NCI-H526 treated with DMSO at 0.1 percent for 48 hours (cell line): Measurements from ENCODE around the gene SRCIN1.

ENCODE experiments used
- DNase-seq: peaks from one replicate; lab custom pipeline; 2025; lab: John Stamatoyannopoulos, UW

The SRCIN1 gene

DNA sequence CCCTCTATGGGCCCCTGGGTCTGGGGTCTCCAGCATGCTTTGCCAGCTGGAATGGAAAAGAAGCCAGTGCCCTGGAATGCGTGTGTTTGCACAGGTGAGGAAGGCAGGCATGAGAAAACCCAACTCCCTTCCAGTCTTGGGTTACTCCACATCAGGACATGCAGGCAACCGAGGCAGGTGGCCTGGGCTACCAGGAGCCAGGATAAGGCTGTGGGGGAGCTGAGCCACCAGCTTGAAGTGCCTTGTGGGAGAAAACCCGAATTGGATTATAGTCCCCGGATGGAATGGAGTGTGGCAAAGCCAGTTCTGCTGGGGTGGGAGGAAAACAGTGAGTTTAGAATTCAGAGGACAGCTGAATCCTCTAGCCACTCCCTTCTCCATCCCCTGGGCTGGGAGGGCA, 7.2 kb downstream of the SRCIN1 start:
- peak; percentile 96 for DNase-seq

DNA sequence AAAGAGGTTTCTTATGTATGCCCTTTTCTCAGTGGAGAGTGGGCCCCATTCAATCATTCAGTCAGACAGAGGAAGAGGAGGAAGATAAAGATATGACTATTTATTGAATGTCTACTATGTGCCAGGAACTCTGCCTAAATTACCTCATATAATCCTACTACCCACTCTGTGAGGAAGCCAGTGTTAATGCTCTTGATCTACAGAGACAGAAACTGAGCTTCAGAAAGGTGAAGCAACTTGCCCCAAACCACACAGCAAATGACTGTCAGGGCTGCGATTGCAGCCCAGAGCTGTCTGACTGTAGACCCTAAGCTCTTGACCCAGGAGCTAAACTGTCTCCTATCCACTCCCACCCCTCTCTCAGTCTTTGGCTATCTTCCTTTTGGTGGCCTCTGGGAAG, 8.4 kb downstream of the SRCIN1 start:
- no peak for DNase-seq

DNA sequence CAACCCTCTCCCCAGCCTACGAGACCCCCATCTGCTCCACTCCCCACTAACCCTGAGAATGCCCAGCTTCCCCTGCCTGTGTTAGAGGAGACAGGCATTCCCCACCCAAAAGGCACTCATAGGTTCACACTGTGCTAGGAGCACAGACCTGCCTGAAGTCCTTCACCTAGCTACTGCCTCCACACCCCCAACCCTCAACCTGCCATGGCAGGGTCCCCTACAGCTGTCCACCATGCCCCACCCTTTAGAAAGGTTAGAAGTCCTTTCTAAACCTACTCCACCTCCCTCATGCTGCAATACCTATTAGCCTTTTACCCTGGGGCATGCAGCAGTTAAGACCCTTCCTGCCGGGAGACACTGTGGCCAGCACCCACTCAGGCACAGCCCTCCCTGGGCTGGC, 9.1 kb downstream of the SRCIN1 start:
- no peak for DNase-seq

DNA sequence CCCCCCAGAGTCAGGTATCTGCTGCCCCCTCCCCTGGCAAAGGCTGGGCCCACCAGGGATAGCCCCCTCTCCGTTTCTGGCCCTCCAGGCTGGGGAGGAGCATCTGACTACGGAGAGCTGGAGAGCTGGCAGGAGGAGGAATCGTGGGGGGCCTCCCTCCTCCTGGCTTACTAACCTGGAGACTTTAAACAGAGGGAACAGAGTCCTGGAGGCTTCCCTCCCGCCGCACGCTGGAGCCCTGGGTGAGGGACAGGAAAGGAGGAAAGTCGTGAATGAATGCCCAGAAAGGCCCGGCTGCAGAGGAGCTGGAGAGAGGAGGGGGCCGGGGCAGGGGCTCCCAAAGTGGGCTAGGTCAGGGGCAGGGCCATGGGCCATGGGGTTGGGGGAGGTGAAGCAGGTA, 9.9 kb downstream of the SRCIN1 start:
- no peak for DNase-seq

DNA sequence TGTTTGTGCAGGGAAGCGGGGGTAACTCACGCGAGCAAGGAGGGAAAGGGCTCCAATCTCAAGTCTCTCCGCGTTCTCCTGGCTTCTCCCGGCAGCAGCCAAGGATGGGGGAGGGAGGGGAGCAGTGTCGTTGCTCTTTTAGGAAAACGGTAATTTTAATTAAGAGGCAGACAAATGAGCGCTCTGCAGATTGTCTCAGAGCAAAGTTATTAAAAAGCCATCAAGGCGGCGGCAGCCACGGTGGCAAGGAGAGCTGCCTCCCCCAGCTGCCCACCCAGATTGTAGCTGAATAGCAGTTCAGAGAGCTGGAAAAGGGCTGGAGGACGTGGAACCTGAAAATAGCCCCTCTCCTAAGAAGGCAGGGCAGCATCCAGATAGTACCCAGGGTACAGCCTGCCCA, 11.6 kb downstream of the SRCIN1 start:
- no peak for DNase-seq

DNA sequence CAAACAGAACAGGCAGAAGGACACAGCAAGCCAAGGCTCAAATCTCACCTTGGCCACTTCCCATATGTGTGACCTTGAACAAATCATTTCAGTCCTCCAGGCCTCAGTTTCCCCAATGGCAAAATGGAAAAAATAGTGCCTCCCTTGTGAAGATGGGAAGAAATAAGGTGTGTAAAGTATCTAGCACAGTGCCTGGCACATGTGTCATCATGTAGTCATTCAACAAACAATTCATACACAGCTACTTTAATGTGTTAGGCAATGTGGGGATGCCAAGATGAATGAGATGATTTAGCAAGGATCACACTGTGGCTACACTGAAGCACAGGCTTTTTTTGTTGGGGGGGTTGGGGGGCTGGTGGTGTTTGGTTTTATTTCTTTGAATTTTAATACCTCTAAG, 13.3 kb downstream of the SRCIN1 start:
- no peak for DNase-seq

DNA sequence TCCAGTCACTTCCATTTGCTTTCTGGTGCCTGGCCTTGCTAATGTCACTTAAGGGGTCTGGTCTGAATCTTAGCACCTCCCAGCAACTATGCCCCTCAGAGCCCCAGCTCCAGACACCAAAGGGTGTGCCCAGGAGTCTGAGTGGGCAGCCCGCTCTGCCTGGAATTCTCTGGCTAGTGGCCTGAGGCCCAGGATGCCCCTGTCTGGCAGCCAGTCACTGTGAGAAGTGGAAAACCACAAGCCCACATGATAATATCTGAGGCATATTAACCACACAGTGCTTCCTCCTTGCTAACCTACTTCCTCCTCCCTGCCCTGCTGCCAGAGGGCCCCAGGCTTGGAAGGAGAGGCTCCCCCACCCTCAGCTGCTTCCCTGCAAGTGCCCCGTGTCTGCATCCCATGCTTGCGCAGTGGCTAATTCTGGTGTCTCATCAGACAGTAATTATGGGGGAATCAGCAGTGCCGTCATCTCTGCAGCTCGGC, 14.0 kb downstream of the SRCIN1 start:
- DNase-seq = no peak

DNA sequence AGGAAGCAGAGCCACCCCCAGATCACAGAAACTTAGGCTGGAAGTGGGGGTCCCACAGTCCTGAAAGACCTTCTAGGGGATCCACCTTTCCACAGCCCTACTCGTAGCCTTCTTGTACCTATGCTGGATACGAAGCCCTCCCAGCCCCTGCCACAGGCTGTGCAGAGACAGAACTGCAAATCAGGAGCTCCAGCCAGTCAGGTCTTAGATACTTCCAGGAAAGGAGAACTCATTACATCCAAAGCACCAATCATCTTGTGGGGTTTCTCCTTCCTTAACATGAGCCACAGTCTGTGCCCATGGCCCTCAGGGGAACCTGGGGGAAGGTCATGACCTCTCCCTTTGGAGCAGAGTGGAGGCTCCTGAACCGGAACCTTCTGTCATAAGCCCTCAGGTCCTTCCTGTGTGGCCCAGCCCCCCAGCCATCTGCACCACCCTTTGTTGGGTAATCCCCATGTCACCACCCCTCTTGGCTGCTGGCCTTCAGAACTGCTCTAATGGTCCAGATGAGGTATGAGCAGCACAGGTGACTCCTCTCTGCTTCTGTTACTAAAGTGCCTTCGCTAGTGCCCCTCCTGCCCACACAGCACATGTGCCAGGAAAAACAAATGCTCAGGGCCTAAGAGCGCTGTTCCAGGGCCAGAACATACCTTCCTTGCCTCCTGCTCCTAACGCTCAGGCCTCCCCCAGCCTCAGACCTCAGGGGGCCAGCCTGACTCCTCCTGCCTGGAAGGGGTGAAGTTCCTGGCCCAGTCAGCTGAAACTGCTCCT, 14.6 kb downstream of the SRCIN1 start:
- no peak for DNase-seq

DNA sequence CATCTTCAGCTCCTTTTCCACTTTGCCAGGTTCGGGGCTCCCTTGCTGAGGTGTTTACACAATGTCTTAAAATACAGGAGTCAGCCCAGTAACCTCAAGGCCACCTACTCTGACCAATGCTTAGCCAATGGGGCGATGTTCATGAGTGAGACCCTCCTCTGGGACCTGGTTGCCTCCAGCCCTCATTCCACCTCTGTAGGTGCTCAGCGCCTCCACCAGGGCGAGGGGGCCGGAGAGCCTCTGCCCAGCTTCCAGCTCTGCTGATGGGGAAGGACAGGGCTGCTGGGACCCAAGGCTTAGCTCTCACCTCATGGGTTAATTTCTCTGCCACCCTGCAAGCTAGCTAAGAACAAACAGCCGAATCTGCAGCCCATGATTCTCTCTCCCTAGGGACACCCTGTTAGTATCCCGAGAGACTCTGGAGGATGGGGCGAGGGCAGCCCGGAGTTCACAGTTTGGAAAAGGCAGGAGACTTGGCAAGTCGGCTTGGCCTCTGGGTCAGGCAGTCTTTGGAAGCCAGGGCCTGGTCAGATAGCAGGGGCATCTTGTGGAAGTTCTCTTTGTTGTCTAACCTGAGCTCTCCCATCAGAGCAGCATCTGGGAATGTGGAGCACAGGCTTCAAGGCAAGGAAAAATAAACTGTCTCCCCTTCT, 16.2 kb downstream of the SRCIN1 start:
- DNase-seq = no peak

DNA sequence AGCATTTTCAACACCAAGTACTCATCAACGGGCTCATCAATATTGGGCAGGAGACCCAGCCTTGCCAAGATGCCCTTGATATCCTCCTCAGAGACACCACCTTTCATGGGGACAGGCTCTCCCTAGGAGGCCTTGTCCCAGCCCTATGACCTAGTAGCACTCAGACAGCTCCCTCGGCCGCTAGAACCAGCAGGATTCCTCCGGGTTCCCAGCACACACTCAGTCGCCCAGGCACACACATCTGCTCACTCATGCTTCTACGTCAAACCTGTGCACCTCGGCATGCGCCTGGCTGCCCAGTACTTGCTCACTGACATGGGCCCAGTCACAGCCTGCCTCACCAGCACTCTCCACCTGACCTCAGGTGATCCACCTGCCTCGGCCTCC, 17.0 kb downstream of the SRCIN1 start:
- DNase-seq = no peak

DNA sequence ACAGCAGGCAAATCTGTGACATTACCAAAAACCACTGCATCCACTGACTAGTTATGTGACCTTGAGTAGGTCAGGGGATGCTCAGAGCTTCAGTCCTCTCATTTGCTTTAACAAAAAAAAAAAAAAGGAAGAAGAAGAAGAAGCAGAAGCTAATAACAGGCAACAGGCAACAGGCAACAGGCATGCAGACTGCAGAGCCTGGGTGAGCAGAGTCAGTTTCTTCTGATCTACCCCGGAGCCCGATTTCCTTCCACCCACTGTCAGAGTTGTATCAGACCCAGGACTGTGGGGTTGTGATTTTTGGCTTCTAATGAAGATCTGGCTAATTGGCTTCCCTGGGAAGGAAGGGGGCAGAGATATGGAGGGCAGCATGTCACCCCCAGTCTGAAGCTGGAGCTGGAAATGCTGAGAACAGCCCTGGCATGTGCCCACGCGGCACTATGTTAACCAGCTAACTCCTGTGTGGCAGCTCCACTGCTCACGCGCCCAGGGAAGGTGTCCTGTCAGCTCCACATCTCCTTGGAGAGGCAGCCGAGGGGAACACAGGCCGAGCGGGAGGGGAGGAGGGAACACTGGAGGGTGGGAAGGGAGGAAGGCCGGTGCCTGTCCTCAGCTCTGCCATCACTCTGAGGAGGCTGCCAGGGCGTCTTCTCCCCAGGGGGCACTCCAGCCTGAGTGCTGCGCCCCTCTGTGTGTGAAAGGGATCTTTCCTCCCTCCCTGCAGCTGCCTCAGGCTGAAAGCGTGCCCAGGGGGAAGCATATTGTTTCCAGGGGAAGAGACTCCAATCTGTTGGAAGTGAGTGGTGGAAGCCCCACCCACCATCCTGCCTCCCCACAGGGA, 17.6 kb downstream of the SRCIN1 start:
- no peak for DNase-seq

DNA sequence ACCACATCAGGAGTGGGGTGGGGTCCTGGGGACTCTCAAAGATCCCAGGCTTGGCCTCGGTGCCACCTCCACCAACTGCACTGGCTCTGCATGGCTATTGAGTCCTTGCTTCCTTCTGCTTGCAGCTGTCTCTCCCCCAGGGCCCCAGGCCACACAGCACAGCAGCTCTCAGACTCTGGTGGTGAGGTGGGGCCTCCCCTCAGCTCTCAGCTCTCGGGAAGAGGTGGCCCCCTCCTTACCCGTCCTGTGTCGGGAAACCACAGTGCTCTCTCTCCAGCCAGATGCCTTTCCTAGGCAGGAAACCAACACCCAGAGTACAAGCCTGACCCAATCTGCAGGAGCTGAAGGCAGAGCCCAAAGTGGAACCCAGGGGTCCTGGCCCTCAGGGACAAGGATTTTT, 18.5 kb downstream of the SRCIN1 start:
- no peak for DNase-seq

DNA sequence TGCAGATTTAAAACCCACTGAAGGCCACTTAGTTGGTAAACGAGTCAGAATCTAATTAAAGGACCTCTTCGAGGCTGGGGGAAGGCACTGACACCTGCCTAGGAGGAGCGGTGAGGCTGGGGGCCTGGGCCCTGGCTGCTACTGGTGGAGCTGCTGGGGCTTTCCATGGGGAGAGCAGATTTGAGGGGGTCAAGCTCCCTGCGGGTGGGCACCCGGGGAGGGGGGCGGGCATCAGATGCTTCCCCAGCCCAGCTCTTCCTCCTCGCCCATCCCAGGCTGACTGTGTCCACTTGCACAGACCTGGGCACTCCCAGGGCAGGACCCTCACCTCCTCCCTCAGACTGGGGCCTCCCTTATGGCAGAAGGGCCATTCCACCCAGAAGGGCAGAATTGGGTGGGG, 19.0 kb downstream of the SRCIN1 start:
- DNase-seq = no peak

DNA sequence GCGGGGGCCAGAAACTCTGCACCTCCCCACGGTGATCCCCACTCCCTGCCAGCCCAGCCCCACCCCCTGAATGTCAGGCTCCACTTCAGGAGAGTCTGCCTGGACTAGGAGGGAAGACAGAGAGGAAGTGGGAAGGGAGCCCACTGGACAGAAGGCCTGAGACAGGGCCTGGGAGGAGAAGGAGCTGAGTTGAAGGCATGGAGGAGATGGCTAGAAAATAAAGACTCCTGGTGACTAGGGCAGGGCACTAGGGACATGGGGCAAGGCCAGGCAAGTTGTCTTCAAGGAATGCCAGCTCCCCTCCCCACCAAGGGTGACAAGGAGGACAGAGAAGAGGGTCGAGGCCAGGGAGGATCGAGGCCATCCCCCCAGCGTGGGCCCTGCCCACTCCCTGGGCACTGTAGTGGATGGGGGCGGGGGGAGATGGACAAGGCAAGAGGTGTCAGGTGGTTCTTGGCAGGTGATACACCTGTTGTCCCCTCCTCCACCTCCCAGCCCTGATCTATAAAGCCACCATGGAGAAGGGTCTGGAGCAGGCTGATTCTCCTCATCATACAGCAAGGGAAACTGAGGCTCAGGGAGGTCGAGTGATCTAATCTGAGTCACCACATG, 19.7 kb downstream of the SRCIN1 start:
- no peak for DNase-seq

DNA sequence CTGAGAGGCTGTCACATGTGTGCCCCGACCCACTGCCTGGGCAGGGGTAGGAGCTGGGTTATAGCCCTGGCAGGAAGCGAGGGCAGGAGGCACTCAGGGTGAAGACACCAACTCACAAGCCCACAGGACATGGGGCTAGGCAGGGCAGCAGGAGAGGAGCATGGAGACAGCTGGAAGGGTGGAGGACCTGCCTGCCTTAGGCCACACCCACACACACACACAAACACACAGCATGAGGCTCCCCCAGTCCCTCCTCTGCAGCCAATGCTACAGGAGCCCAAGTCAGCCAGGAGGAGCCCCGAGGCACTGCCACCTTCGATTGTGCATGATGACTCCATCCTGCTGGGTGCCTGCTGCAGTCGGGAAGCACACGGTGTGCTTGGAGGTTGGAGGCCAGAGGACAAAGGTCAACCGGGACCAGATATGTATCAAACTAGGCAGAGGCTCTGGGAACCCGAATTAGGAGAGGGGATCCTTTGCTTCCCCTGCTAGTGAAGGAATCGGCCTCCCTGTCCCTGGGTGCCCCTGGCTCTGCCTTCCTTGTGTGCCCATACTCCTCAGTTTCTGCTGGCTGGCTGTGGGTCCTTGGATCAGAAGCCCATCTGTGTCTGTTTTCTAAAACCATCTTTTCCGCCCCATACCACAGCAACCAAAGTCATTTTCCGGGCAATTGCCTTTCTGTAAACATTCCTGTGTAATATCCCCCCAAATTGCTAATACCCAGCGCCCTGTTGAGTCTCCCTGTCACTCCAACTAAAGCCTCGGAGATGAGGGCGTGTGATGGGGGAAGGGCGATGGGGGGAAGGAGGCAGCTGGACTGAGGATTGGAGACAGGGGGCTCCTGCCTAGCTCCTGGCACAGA, 20.5 kb downstream of the SRCIN1 start:
- no peak for DNase-seq

DNA sequence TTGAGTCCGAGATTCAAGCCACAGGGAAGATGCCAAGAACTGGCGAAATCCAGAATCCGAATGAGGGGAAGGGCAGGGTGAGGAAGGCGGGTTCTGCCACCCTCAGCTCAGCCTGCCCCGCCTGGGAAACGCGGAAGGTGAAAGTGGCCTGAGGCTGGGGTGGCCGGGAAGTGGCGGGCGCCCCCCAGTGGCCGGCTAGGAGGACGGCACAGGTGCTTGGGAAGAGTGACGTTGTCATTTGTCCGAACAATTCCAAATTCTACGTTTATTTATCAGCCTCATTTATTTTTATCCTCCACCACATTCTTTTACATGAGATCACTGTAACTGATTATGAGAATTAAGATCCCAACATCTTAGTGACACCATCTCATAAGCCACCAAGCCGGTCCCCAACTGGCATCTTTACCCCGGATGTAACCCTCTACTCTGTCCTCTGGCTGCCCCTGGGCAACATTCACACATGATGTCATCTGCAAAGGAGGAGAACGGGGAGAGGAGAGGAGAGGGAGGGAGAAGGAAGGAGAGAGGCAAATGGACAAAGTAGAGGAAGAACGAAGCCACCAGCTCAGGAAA, 21.3 kb downstream of the SRCIN1 start:
- DNase-seq = no peak

DNA sequence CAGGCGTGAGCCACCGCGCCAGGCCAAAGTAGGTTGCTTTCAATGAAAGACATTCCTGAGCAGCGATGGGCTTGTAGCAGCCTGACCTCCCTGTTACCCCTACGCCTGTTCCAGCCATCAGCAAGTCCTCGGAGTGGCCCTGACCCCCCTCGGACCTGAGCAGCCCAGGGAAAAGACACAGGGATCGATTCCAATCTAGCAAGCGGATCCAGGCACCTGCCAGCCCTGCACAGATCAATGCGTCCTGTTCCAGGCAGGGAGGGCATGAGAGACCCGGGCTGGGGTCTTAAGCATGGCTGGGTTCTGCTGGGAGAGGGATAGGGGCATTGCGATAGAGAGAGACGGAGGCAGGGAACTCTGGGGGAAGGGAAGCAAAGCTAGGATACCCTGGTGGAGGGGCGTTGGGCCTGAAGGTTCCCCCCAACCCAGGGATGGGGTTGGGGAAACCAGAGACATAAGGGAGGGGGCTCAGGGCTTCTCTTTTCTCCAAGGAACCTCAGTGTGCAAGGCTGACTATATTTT, 21.9 kb downstream of the SRCIN1 start:
- DNase-seq = no peak

DNA sequence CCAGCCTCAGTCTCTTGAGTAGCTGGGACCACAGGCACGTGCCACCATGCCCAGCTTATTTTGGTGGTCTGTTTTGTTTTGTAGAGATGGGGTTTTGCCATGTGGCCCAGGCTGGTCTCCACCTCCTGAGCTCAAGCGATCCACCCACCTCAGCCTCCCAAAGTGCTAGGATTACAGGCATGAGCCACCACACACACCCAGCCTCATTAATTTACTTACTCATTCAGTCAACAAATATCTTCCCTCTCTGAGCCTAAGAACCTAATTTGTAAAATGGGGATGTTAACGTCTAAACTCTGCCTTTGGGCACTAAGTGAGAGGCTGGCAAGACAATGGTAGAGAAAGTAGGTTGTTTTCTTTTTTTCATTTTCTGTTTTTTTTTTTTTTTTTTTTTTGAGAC, 22.6 kb downstream of the SRCIN1 start:
- no peak for DNase-seq

DNA sequence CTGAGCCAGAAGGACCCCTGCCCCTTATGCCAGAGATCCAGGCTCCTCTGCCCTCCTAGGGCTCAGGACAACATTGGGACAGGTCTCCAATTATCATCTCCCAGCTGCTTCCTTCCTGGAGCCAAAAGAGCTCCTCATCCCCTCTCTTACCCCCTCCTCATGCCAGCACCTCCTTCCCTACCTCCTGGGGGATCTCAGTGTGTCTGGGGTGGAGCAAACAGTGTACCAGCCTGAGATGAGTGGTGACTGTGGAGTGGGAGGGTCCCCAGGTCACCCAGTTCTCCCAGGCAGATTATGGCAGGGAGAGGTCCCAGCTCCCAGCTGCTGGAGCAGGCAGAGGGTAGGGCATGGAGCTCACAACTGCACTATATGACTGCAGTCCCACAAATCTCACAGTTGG, 23.7 kb downstream of the SRCIN1 start:
- no peak for DNase-seq

DNA sequence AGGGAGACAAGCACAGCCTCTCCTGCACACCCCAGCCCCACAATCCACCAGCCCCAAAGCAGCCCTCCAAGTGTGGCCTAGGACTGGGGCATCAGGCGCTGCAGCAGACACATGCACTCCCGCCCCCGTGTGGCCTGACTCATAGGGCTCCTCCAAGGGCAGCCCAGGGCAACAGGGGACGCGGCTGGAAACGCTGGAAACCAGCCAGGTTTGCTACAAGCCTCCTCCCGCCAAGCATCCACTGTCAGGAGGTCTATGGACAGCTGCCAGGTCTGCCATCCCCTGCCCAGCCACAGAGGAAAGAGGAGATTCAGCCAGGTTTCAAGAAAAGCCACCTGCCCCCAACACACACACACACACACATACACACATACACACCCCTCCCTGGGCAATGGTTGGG, 25.8 kb downstream of the SRCIN1 start:
- DNase-seq = peak; percentile 6

DNA sequence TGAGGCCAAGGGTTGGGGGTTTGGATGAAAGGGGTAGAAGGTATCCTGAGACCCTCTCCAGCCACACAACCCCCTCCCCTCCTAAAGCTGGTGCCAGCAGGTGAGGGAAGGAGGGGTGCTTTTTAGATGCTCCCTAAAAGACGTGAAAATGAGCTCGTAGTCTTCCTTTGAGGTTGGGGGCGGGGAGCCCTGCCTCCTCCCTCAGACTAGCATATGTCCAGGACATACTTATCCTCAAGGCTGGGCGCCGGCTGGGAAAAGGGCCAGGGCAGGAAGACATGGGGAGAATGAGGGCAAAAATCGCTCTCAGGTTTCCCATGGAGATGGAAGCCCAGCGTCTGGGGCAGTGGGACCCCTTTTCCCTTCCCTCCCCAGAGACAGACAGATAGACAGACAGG, 26.7 kb downstream of the SRCIN1 start:
- no peak for DNase-seq
